ENCODE measurements around the gene MRPL24. TPM values are rescaled to one million over a fixed set of nuclear protein-coding genes. Genes with fewer than 3 reads are reported as not detected.

The MRPL24 gene
- total RNA-seq, 1 donor = 3.9 TPM

GRCh38 chr1:156689035-156689952 lies 51.6 kb downstream of the MRPL24 start:
- no peak overlapping the region for H3K4me3 ChIP-seq (ENCODE audit: low read length)
- H3K27me3 ChIP-seq (ENCODE audit: insufficient read depth, low read length) = peaks cover 42% of the 10 kb centered on the region
- H3K4me1 ChIP-seq (ENCODE audit: insufficient read depth, low read length) = peaks cover 6% of the 10 kb centered on the region
- H3K9me3 ChIP-seq (ENCODE audit: low read depth, low read length) = no peaks in the 10 kb centered on the region

Other genes starting within 250 kb of the MRPL24 start
- gene MEF2D, start 240.3 kb downstream of the MRPL24 start, total RNA-seq = 52.7 TPM
- gene IQGAP3, start 168.5 kb downstream of the MRPL24 start, total RNA-seq = 0.10 TPM
- gene TTC24, start 161.4 kb downstream of the MRPL24 start, total RNA-seq = 1.2 TPM
- 23.9 TPM for gene NAXE, start 149.3 kb downstream of the MRPL24 start, total RNA-seq
- 15.0 TPM for gene GPATCH4, start 139.6 kb downstream of the MRPL24 start, total RNA-seq
- gene HAPLN2, start 121.7 kb downstream of the MRPL24 start, total RNA-seq = 0.21 TPM
- not detected for gene BCAN, start 99.0 kb downstream of the MRPL24 start, total RNA-seq
- not detected for gene NES, start 63.7 kb downstream of the MRPL24 start, total RNA-seq
- gene CRABP2, start 35.5 kb downstream of the MRPL24 start, total RNA-seq = 0.42 TPM
- gene METTL25B, start 12.6 kb downstream of the MRPL24 start, total RNA-seq = 5.0 TPM
- 36.0 TPM for gene ISG20L2, start 12.3 kb downstream of the MRPL24 start, total RNA-seq
- 98.9 TPM for gene HDGF, start 10.6 kb upstream of the MRPL24 start, total RNA-seq
- 19.6 TPM for gene PRCC, start 26.4 kb upstream of the MRPL24 start, total RNA-seq
- gene SH2D2A, start 75.8 kb upstream of the MRPL24 start, total RNA-seq = 19.1 TPM
- not detected for gene INSRR, start 118.0 kb upstream of the MRPL24 start, total RNA-seq
- gene NTRK1, start 119.8 kb upstream of the MRPL24 start, total RNA-seq = 0.31 TPM
- gene PEAR1, start 152.6 kb upstream of the MRPL24 start, total RNA-seq = 1.7 TPM
- gene LRRC71, start 179.5 kb upstream of the MRPL24 start, total RNA-seq = not detected

Measured in mononuclear cell (primary cell).